Amygdala (tissue), 56 donors: ENCODE data around the gene ST6GAL1.
A peak's percentile ranks its signal among the peaks of the same experiment; 100 is the strongest.
"Not testable (repeated sequence)": the region's sequence is repeated elsewhere in the genome, so short reads cannot be mapped to it uniquely, and the experiment has no call there.

Source experiments
- DNase-seq, 56 donors: peaks; one replicate each; lab custom pipeline; 2025; lab: John Stamatoyannopoulos, UW

The ST6GAL1 gene

DNA sequence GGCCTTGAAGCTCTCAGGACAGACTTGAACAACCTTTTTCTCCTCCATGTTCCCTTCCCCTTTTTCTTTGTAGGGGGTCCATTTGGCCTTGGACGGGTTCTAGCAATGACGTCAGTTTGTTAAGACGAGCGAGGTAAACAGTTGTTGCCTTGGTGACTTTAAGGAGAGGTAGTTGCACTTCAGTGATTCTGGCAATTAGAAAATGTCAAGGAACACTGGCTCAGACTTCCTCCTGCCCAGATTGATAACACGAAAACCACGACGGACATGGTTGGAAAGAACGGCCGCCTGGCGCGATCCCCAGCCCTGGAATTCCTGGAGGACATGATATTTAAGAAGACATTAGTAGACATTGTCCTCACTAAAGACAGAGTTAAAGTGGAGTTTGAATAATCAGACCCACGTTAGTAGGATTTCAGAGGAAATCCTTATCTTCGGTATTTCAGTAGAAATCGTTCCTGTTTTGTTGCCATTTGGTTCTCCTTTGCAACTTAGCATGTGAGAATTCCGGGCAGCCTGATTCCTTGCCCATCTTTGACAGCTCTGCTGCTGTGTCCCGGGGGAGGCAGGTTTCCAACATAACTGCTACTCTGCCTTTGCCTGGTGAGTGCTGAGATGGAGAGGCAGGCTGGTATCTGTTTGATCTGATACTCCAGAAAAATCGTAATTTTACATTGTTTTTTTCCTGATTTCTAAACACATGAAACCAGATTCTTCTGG, 87.3 kb downstream of the ST6GAL1 start:
- DNase-seq: peak in 2 of 56 donors; percentile 17 to 18

GRCh38 chr3:187019542-187020072, 89.3 kb downstream of the ST6GAL1 start:
- no peak for DNase-seq

DNA sequence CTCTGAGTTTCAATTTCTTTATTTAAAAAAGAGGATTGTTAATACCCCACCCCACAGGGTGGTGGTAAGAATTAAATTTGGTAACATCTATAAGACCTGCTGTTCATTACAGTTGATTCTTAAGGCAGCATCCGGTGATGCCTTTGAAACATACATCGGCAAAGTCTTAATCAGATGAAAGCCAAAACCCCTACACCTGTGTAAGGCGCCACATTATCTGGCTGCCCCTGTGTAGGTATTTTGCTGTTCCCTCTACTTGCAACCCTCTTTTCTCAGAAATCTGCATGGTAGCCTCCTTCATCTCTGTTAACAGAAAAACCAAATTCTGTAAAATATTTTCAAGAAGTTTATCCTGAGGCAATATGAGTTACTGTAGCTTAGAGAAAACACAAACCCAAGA, 90.0 kb downstream of the ST6GAL1 start:
- DNase-seq: no peak

DNA sequence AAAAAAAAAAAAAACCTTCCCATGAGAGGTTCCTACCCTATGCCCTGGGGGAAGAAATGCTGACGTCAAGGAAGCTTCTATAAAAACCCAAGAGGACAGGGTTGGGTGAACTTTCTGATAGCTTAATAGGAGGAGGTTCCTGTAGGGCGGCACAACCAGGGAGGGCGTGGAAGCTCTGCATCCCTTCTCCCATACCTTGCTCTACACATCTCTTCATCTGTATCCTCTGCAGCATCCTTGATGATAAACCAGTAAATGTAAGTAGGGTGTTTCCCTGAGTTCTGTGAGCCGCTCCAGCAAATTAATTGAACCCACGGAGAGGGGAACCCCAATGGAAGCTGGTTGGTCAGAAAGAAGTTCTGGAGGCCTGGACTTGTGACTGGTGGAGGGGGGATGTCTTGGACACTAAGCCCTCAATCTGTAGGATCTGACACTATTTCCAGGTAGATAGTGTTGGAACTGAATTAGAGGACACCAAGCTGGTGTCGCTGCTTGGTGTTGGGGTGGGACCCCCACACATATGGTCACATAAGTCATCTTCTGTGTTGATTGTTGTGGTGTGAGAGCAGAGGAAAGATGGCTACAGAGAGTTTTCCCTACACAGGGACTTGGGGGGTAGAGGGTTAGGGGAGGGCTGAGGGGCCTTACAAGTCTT, 91.5 kb downstream of the ST6GAL1 start:
- DNase-seq: no peak

DNA sequence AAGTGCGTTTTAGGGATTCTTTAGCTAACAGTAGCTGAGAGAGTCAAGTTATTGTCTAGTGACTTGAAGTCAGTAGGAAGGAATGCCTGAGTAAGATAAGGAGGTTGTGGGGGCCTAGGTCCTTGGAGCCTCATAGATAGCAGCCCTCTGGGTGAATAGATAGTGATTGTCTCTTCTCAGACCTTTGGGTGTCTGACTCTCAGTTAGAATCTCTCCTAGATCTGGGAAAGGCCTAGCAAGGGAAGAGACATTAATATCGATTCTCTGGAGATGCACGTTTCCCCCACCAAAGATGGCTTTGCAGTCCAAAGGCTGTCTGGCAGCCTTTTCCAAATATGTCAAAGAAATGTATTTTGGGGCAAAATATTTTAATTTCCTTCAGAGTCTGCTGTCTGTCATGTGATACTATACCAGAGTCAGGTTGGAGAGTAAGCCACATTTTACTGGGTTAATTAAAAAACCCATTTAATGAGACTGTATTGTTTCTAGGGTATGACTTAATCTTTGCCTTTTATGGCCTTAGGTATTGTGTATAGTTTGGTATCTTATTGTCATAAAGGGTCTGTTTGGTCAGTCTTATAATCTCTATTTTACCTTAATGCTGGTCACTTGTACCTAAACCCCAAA, 92.2 kb downstream of the ST6GAL1 start:
- DNase-seq: no peak

GRCh38 chr3:187023340-187023739, 93.0 kb downstream of the ST6GAL1 start:
- DNase-seq: not testable (repeated sequence)

GRCh38 chr3:187024536-187025226, 94.4 kb downstream of the ST6GAL1 start:
- DNase-seq: no peak

- no peak for DNase-seq
Observed at GRCh38 chr3:187025254-187025655, 94.9 kb downstream of the ST6GAL1 start.

DNA sequence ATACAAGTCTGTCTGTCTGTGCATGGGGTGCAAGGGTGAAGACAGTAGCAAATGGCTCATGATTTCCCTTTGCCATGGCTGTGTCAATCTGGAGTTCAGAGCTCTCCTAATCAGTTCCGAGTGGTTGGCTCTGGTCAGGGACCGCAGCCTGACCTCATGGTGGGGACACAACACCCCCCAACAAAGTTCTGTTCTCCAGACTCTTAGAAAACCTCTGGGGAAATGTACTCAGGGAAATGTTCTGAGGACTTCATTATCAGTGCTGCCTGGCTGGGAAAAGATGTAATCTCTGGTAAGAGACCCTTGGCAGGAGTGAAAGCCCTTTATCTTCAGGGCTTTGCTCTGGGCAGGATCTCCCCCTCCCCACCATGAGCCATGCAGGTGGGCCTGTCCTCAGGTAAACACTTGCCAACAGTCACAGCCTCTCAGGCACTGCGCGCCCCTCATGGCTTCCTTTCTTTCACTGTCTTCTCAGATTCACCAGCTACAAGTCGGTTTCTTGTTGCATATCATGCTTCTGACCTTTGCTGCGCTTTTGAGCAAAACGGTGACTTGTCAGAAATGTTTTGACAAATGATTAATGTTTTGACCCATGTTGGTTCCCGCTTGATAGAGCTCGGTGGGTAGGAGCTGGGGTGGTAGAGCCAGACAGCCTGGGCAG, 95.5 kb downstream of the ST6GAL1 start:
- no peak for DNase-seq

GRCh38 chr3:187026317-187026670, 96.0 kb downstream of the ST6GAL1 start:
- DNase-seq: no peak

- DNase-seq: no peak
Observed at GRCh38 chr3:187027531-187028278, 97.4 kb downstream of the ST6GAL1 start.

DNA sequence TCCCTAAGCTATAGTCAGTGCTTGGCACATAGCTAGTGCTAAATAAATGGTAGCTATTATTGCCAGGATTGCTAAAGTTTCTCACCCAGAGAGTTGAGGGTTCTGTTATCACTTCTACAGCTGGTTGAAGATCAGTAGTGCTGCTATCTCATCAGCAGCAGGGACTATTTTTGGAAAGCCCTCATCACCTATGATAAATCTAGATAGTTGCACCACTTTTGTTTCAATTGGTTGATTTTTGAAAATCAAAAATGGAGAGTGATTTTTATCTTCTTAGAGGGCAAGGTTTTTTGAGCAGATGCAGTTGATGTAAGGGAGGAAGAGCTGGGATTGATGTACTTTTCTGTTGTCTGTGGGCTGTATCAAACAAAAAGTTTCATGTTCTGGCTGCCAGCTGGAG, 101.6 kb downstream of the ST6GAL1 start:
- peak in 1 of 56 donors; percentile 9 for DNase-seq

- DNase-seq: no peak
Observed at GRCh38 chr3:187036394-187036793, 106.1 kb downstream of the ST6GAL1 start.

DNA sequence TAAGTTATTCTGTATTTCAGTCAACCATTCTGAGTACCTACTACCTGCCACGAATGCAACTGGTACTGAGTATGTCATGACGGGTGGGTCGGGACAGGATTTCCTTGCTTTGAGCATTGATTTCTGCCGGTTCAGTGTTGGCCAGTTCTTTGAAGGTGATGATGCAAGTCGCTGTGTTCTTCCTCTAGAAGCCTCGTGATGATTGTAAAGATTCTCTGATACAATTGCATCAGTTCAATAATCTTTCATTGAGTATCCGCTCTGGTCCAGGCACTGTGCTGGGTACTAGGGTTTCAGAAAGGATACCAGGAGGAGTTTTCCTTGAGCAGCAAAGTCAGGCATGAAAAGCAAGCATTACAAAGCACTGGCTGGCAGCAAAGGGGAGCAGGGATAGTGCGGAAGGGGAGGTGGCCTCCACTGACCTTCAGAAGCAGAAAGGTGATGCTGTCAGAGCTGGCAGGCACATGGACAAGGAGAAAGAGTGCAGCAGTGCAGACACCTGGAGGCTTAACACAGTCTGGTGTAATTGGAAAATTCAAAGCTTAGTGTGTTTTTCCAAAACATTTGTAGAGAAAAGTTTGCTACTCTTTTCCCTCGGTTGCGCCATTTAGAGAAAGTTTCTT, 108.9 kb downstream of the ST6GAL1 start:
- DNase-seq: no peak

DNA sequence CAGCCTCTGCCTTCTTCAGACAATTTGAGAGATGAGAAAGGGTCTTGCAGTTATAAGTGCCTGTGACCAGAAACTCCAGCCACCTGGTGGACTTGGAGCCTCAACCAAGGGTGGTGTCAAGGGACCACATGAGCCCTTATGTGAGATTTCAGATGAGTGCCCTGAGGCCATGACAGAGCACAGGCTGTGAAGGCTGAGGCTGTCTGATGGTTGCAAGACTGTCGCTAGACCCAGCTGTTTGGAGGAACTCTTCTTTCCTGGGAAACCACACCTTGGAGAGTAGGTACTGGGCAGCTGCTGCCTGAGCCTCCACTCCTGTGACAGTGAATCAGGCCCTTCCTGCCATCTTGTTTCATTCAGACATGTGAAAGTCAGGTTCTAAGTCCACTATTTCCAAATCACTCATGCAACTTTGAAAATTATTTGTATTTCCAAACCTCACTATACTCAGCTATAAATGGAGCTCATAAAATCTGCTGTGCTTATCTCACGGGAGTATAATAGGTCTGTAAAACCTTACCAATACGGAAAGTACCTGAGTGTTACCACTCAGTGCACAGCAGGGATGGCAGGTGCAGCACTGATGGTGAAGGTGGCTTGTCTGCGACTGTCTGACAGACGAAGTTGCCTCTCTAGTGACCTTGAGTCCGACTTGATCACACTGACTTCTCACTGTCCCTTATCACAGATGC, 109.5 kb downstream of the ST6GAL1 start:
- no peak for DNase-seq

DNA sequence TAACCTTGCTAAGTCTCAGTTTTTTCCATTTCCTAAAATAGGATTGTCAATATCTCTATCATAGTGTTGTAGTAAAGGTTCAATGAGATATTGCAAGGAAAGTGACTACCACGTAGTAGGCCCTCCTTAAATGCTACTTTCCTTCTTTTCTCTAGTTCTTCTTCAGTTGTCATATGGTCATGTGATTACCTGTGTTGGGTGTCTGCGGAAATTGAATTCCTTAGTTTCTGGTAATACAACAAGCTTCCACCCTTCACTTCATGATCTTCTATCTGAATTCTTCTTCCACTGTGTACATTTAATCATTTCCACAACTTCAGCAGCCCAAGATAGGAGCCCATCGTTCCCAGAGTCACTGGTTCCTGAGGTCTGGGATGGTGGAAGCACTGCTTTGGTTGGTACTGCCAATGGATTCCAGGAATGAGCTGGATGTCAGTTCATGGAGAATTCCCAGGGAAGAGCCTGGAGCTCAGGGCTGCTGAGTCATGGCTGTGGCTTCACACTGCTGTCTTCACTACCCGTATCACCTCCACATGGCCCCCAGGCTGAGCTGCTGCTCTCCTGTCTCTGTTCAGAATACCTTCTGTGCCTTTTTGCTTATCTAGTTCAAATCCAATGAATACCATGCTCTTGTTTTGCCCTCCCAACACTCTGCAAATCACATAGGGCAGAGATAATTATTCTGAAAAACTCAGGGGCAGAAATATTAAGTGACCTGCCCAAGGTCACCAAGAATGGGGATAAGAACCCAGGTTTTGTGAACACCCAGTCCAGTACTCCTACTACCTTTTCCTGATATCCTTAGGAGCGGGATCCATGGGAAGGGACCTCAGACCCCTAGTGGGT, 110.4 kb downstream of the ST6GAL1 start:
- DNase-seq: no peak

DNA sequence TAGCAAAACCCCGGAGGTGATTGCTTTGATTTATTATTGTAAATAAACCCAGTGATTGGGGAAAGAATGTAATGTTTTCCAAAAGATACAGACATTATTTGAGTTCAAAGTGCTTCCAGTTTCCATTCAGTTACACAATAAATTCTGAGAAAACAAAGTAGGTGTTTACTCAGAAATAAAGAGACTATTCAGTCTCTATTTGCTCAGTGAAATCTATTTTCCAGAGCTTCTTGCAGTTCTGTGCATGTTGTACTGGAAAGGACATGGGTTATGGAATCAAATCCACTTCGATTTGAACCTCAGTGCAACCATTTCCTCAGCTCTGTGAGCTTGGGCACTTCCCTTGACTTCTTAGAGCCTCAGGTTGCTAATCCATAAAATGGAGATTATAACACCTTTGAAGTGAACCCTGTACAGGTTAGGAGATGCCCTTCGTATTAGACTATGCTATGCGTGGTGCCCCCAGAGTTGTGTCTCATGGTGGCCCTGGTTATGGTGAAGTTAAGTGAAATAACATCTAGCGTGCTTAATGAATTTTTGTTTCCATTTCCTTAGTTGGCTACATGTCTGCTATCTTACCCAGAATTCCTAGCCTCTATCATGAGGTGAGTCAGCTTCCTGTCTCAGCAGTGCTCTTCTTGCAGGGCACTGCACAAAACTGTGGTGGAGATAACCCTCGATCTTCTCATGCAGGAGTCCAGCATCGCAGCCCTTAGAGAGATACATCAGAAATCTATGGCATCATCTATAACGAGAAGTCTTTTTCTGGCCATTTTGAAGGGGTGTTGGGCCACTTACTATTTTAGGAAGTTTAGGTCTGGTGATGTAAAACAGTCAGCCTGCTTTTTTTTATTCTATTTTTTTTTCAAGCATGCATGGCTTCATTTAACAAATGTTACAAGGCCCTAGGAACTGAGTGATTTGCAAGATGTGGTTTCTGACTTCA, 111.3 kb downstream of the ST6GAL1 start:
- no peak for DNase-seq
